Panc1 (cell line): Measurements from ENCODE around the gene IRF2BP1. TPM values are rescaled to one million over a fixed set of nuclear protein-coding genes. Genes with fewer than 3 reads are reported as not detected.

Source experiments
- ATAC-seq: fragments of 200-7000 bp; cut with Tn5 transposase; 2 replicates; pipeline ENCODE4 v1.9.1; 2020; ENCODE audit warnings: mild to moderate bottlenecking, moderate library complexity
- BruUV-seq: library from RNA; stranded (reverse); fragments of 400-500 nt; replicated peaks from 2 replicates; lab custom pipeline; 2021; lab: Mats Ljungman, UMichigan
- CTCF ChIA-PET: fragments of 300-600 bp; sonication (Branson Sonifier 250); formaldehyde crosslinking; loops from one replicate; lab custom pipeline; 2022; ENCODE audit warnings: antibody characterized with exemption; lab: Charles Lee
- POLR2A ChIA-PET: fragments of 300-600 bp; sonication (Branson Sonifier 250); formaldehyde crosslinking; loops from one replicate; lab custom pipeline; 2022; ENCODE audit warnings: antibody characterized with exemption; lab: Charles Lee
- DNase-seq: peaks from one replicate; pipeline ENCODE4 v3.0.0-alpha.2; 2010; ENCODE audit warnings: low read depth, low spot score
- H3K27ac ChIP-seq: 2 replicates; pipeline ENCODE4 v1.5.1; 2011; ENCODE audit warnings: mild to moderate bottlenecking, low read length, inconsistent platforms
- H3K27me3 ChIP-seq: fragments of 200-500 bp; sonication (Bioruptor generic); 2 replicates; pipeline ENCODE4 v1.6.0; 2014; ENCODE audit warnings: low read length, inconsistent platforms; ENCODE audit not compliant: control insufficient read depth, insufficient read depth
- H3K36me3 ChIP-seq: fragments of 200-500 bp; sonication (Bioruptor generic); 2 replicates; pipeline ENCODE4 v1.5.1; 2014; ENCODE audit warnings: inconsistent platforms, mild to moderate bottlenecking, low read length, moderate library complexity; ENCODE audit not compliant: control insufficient read depth, insufficient read depth
- H3K4me1 ChIP-seq: 2 replicates; pipeline ENCODE4 v1.5.1; 2011; ENCODE audit warnings: inconsistent platforms, mild to moderate bottlenecking, low read length, moderate library complexity; ENCODE audit not compliant: control insufficient read depth, insufficient read depth
- H3K4me3 ChIP-seq, 2 experiments: 2 replicates each; pipeline ENCODE4 v1.5.1; 2011 to 2012; ENCODE audit warnings: low read depth in 2 of 2, low read length in 2 of 2, mild to moderate bottlenecking in 2 of 2, inconsistent platforms in 1 of 2, moderate library complexity in 1 of 2
- H3K9me3 ChIP-seq: fragments of 200-500 bp; sonication (Bioruptor generic); 2 replicates; pipeline ENCODE4 v1.5.1; 2014; ENCODE audit warnings: low read depth, mild to moderate bottlenecking, inconsistent platforms, low read length, moderate library complexity; ENCODE audit not compliant: control insufficient read depth, insufficient read depth
- POLR2AphosphoS5 ChIP-seq: IDR thresholded peaks from 2 replicates; pipeline ENCODE4 v1.6.1; 2012; ENCODE audit warnings: mild to moderate bottlenecking, low read depth, low read length, moderate library complexity
- REST ChIP-seq, 2 experiments: IDR thresholded peaks; 2 replicates each; pipeline ENCODE4 v1.6.1; 2011 to 2012; ENCODE audit warnings: low read depth in 2 of 2, control low read depth in 1 of 2, low read length in 1 of 2, mild to moderate bottlenecking in 1 of 2, moderate library complexity in 1 of 2; ENCODE audit not compliant: insufficient read depth in 1 of 2
- SIN3A ChIP-seq: IDR thresholded peaks from 2 replicates; pipeline ENCODE4 v1.6.1; 2012; ENCODE audit warnings: low read depth, mild to moderate bottlenecking, low read length, moderate library complexity, borderline replicate concordance; ENCODE audit not compliant: insufficient read depth
- TCF7L2 ChIP-seq: IDR thresholded peaks from 2 replicates; pipeline ENCODE4 v1.6.1; 2011; ENCODE audit warnings: mild to moderate bottlenecking, low read depth, low read length, inconsistent platforms
- in situ Hi-C: cut with HindIII; loops from 2 replicates; pipeline ENCODE4 v1.10.0; 2016; ENCODE audit warnings: low sequenced_read_pairs, low pct_unique_long_range_greater_than_20kb
- intact Hi-C: fragments of 100-400 bp; cut with micrococcal nuclease; formaldehyde crosslinking; loops from one replicate; pipeline ENCODE4 v1.10.0; 2022; ENCODE audit not compliant: unreplicated experiment
- total RNA-seq: library from RNA; stranded (reverse); gene quantifications from one replicate; pipeline ENCODE4 v1.2.1, GENCODE V29; 2021; ENCODE audit not compliant: unreplicated experiment
- TF ChIP-seq, protein P1 (sequence below): fragments of 450-650 bp; IDR thresholded peaks from 2 replicates; pipeline ENCODE4 v1.5.1; 2017; ENCODE audit warnings: mild to moderate bottlenecking

The IRF2BP1 gene
- total RNA-seq, 1 experiment from 2014 or later: 21.9 TPM

DNA sequence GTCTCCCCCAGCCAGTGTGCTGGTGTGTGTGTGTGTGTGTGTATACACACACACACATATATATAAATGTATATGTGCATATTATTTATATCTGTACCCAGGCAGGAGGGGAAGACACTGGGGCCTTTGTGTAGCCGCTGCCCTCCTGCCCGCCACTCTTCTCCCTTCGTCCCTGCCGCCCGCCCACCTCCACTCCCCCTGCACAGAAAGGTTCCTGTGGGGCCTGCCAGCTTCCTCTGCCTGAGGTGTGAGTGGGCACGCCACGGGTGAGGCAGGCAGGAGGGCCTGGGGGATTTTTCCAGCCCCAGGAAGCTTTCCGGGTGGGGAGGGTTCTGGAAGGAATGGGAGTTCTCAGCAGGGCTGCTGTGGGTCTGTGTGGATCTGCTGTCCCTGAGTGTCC, 6.9 kb downstream of the IRF2BP1 start:
- TF ChIP-seq REST (IDR thresholded peaks at IDR 0.05; ENCODE audit: insufficient read depth in 1 of 2, low read depth in 2 of 2, low read length in 1 of 2) (no peak), POLR2AphosphoS5 (no peak), SIN3A (no peak), TCF7L2 (no peak)
- TF ChIP-seq, protein P1, sequence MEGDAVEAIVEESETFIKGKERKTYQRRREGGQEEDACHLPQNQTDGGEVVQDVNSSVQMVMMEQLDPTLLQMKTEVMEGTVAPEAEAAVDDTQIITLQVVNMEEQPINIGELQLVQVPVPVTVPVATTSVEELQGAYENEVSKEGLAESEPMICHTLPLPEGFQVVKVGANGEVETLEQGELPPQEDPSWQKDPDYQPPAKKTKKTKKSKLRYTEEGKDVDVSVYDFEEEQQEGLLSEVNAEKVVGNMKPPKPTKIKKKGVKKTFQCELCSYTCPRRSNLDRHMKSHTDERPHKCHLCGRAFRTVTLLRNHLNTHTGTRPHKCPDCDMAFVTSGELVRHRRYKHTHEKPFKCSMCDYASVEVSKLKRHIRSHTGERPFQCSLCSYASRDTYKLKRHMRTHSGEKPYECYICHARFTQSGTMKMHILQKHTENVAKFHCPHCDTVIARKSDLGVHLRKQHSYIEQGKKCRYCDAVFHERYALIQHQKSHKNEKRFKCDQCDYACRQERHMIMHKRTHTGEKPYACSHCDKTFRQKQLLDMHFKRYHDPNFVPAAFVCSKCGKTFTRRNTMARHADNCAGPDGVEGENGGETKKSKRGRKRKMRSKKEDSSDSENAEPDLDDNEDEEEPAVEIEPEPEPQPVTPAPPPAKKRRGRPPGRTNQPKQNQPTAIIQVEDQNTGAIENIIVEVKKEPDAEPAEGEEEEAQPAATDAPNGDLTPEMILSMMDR: no peak
- Histone ChIP-seq H3K4me3 (no peak overlapping the region), H3K27me3 (no peaks in the 10 kb centered on the region), H3K36me3 (no peaks in the 10 kb centered on the region), H3K9me3 (no peaks in the 10 kb centered on the region), H3K27ac (no peak overlapping the region), H3K4me1 (peaks cover 4% of the 10 kb centered on the region)
- in situ Hi-C loops: no loop called here
- intact Hi-C loops: no loop called here
- POLR2A ChIA-PET: no interaction called here
- ATAC-seq: no peak
- DNase-seq: no peak
- no TSS peak for BruUV-seq
- CTCF ChIA-PET: no interaction called here

DNA sequence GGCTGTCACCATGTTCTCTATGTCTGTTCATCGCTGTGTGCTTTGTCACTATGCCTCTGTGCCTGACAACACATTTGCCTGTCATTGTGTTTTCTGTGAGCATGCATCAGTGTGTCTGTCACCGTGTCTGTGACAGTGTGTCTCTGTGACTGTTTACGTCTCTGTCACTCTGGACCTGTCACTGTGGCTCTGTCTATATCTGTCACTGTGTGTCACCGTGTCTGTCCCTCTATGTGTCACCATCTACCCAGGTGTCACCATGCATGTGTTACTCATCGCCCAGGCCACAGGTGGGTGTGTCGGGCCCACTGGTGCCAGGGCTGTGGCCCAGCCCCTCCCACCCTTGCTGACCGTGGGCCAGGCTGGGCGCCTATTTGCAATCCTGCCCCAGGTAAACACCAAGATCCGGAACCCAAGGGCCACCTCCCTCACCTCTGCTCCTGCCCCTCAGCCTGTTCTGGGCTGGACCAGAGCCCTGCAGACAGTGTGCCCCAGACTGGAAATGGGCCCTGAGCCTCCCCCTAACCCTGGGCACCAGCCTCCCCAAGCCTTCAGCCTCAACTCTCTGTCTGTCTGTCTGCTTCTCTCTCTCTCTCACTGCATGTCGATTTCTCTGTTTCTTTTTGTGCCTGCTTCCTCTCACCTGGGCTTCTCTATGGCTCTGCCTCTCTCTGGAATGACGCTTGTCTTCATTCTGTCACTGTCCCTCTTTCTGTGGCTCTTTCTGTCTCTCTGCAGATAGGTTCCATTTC, 7.7 kb downstream of the IRF2BP1 start:
- TF ChIP-seq, protein P1: no peak
- TF ChIP-seq POLR2AphosphoS5 (no peak), TCF7L2 (no peak), REST (IDR thresholded peaks at IDR 0.05; ENCODE audit: insufficient read depth in 1 of 2, low read depth in 2 of 2, low read length in 1 of 2) (no peak), SIN3A (no peak)
- ChIA-PET POLR2A (no interaction called here), CTCF (no interaction called here)
- in situ Hi-C loops: no loop called here
- Histone ChIP-seq H3K4me3 (no peak overlapping the region), H3K27me3 (no peaks in the 10 kb centered on the region), H3K36me3 (no peaks in the 10 kb centered on the region), H3K27ac (no peak overlapping the region), H3K4me1 (peaks cover 4% of the 10 kb centered on the region), H3K9me3 (no peaks in the 10 kb centered on the region)
- no TSS peak for BruUV-seq
- DNase-seq: no peak
- intact Hi-C loops: no loop called here
- ATAC-seq: no peak
